GM12891 (cell line): ENCODE results near the gene RAB8A.

Experiments
- PAX5 ChIP-seq: IDR thresholded peaks from 2 replicates; pipeline ENCODE4 v1.6.1; 2011; ENCODE audit warnings: low read length, moderate library complexity, mild to moderate bottlenecking; ENCODE audit not compliant: insufficient read depth, severe bottlenecking
- POLR2A ChIP-seq: IDR thresholded peaks from 2 replicates; pipeline ENCODE4 v1.6.1; 2011; ENCODE audit warnings: low read depth, low read length, control low read depth
- POLR2AphosphoS5 ChIP-seq: IDR thresholded peaks from 2 replicates; pipeline ENCODE4 v1.6.1; 2011; ENCODE audit warnings: low read depth, low read length, control low read depth
- POU2F2 ChIP-seq: IDR thresholded peaks from 2 replicates; pipeline ENCODE4 v1.6.1; 2011; ENCODE audit warnings: low read depth, mild to moderate bottlenecking, control low read depth, low read length, moderate library complexity
- SPI1 ChIP-seq: IDR thresholded peaks from 2 replicates; pipeline ENCODE4 v1.6.1; 2011; ENCODE audit warnings: low read depth, low read length, control low read depth
- TAF1 ChIP-seq: IDR thresholded peaks from 2 replicates; pipeline ENCODE4 v1.6.1; 2011; ENCODE audit warnings: low read depth, low read length, control low read depth

- TF ChIP-seq POLR2A = peak; percentile 88
- no peak for TF ChIP-seq SPI1
- peak; percentile 91 for TF ChIP-seq POLR2AphosphoS5
- TF ChIP-seq TAF1 = peak; percentile 70
- TF ChIP-seq POU2F2 = 0 out of 2 replicates have a peak, but pooled peaks have one; percentile 70
- peak; percentile 21 for TF ChIP-seq PAX5
Observed at GRCh38 chr19:16076154-16076957, 35.3 kb upstream of the RAB8A start, which contains the start of gene TPM4.
